DOHH2 (cell line): Measurements from ENCODE around the gene VSIG1.
A peak's percentile ranks its signal among the peaks of the same experiment; 100 is the strongest.

Source experiments
- H3F3A ChIP-seq: fragments of 200-600 bp; sonication (generic), shearing (Covaris generic); 2 replicates; pipeline ENCODE4 v1.6.0; 2016; ENCODE audit warnings: antibody characterized with exemption, mild to moderate bottlenecking; ENCODE audit not compliant: control insufficient read depth, insufficient read depth
- H3K27ac ChIP-seq: fragments of 200-600 bp; sonication (generic); 2 replicates; pipeline ENCODE4 v1.5.1; 2014; ENCODE audit warnings: low read depth, mild to moderate bottlenecking, low read length, moderate library complexity
- H3K27me3 ChIP-seq: fragments of 200-600 bp; sonication (generic); 2 replicates; pipeline ENCODE4 v1.6.1; 2014; ENCODE audit warnings: mild to moderate bottlenecking, low read length, mixed read lengths; ENCODE audit not compliant: control insufficient read depth
- H3K36me3 ChIP-seq: fragments of 200-600 bp; sonication (generic); 2 replicates; pipeline ENCODE4 v1.6.1; 2014; ENCODE audit warnings: mild to moderate bottlenecking, low read length, moderate library complexity, mixed read lengths; ENCODE audit not compliant: control insufficient read depth
- H3K4me1 ChIP-seq: fragments of 200-600 bp; sonication (generic); 2 replicates; pipeline ENCODE4 v1.6.1; 2014; ENCODE audit warnings: mild to moderate bottlenecking, low read length, mixed read lengths; ENCODE audit not compliant: control insufficient read depth
- H3K4me2 ChIP-seq: fragments of 200-600 bp; sonication (generic); 2 replicates; pipeline ENCODE4 v1.6.0; 2014; ENCODE audit warnings: mild to moderate bottlenecking, low read length, moderate library complexity
- H3K4me3 ChIP-seq: fragments of 200-600 bp; sonication (generic); 2 replicates; pipeline ENCODE4 v1.5.1; 2014; ENCODE audit warnings: mild to moderate bottlenecking, low read length, mixed read lengths
- H3K79me2 ChIP-seq: fragments of 200-600 bp; sonication (generic); 2 replicates; pipeline ENCODE4 v1.6.1; 2014; ENCODE audit warnings: mild to moderate bottlenecking, low read length, mixed read lengths; ENCODE audit not compliant: control insufficient read depth
- H3K9me2 ChIP-seq: fragments of 200-600 bp; sonication (generic); replicated peaks from 2 replicates; pipeline ENCODE4 v1.6.1; 2014; ENCODE audit warnings: mild to moderate bottlenecking, low read length, mixed read lengths; ENCODE audit not compliant: control insufficient read depth
- H3K9me3 ChIP-seq: fragments of 200-600 bp; sonication (generic); 2 replicates; pipeline ENCODE4 v1.6.1; 2014; ENCODE audit warnings: antibody characterized with exemption, low read length, mixed read lengths; ENCODE audit not compliant: control insufficient read depth, insufficient read depth
- H4K20me1 ChIP-seq: fragments of 200-600 bp; sonication (generic); 2 replicates; pipeline ENCODE4 v1.6.0; 2014; ENCODE audit warnings: low read depth, mild to moderate bottlenecking, antibody characterized with exemption, low read length, moderate library complexity; ENCODE audit not compliant: control insufficient read depth, insufficient read depth
- CTCF ChIP-seq: fragments of 200-600 bp; sonication (generic); IDR thresholded peaks from one replicate; pipeline ENCODE4 v1.5.1; 2014; ENCODE audit warnings: antibody characterized with exemption, mild to moderate bottlenecking, low read depth, low read length; ENCODE audit not compliant: poor library complexity, severe bottlenecking
- EZH2phosphoT487 ChIP-seq: fragments of 200-600 bp; sonication (generic); IDR thresholded peaks from 2 replicates; pipeline ENCODE4 v1.6.1; 2017; ENCODE audit warnings: borderline replicate concordance, mild to moderate bottlenecking, antibody characterized with exemption, low read length, moderate library complexity, mixed read lengths

Gene VSIG1

GRCh38 chrX:108020631-108021030 lies 24.2 kb upstream of the VSIG1 start:
- Histone ChIP-seq H3K9me2 (no peaks in the 10 kb centered on the region), H4K20me1 (no peaks in the 10 kb centered on the region), H3F3A (no peaks in the 10 kb centered on the region), H3K79me2 (no peaks in the 10 kb centered on the region), H3K4me2 (no peak overlapping the region), H3K4me3 (no peak overlapping the region), H3K9me3 (no peaks in the 10 kb centered on the region), H3K36me3 (no peaks in the 10 kb centered on the region), H3K27me3 (no peaks in the 10 kb centered on the region), H3K4me1 (no peaks in the 10 kb centered on the region), H3K27ac (no peak overlapping the region)
- peak; percentile 55 for TF ChIP-seq CTCF
- no peak for TF ChIP-seq EZH2phosphoT487

DNA sequence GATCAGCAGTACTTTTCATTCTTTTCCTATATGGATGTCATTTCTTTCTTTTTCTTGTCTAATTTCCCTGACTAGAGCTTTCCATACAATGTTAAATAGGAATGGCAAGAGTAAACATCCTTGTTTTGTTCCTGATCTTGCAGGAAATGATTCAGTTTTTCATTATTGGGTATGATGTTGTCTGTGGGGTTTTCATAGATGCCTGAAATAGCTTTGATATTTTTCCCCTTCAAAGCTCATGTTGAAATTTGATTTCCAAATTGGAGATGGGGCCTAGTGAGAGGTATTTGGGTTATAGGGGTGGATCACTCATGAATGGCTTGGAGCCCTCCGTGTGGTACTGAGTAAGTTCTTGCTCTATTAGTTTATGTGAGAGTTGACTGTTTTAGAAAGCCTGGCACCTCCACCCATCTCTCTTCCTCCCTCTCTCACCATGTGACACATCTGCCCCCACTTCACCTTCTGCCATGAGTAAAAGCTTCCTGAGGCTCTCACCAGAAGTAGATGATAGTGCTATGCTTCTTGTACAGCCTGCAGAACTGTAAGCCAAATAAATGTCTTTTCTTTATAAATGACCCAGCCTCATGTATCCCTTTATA lies 22.3 kb upstream of the VSIG1 start:
- no peak overlapping the region for H3K4me3 ChIP-seq
- no peaks in the 10 kb centered on the region; the same call in 1 of the 2 replicates for H3K27me3 ChIP-seq
- H3K4me1 ChIP-seq, result no peaks in the 10 kb centered on the region
- no peaks in the 10 kb centered on the region for H4K20me1 ChIP-seq
- no peaks in the 10 kb centered on the region for H3K36me3 ChIP-seq
- H3K9me3 ChIP-seq, result no peaks in the 10 kb centered on the region
- H3K9me2 ChIP-seq, result no peaks in the 10 kb centered on the region
- no peak overlapping the region for H3K27ac ChIP-seq
- no peaks in the 10 kb centered on the region for H3F3A ChIP-seq
- no peak for TF ChIP-seq CTCF
- no peak for TF ChIP-seq EZH2phosphoT487
- no peaks in the 10 kb centered on the region for H3K79me2 ChIP-seq
- H3K4me2 ChIP-seq, result no peak overlapping the region

GRCh38 chrX:108025376-108025775 lies 19.5 kb upstream of the VSIG1 start:
- Histone ChIP-seq H3K79me2 (no peaks in the 10 kb centered on the region), H3K4me3 (no peak overlapping the region), H3K36me3 (no peaks in the 10 kb centered on the region), H3K27ac (no peak overlapping the region), H3K4me2 (no peak overlapping the region), H3K9me3 (no peaks in the 10 kb centered on the region), H3K9me2 (no peaks in the 10 kb centered on the region), H4K20me1 (no peaks in the 10 kb centered on the region), H3K4me1 (0 out of 2 replicates have a peak, but pooled peaks cover 3% of the 10 kb centered on the region), H3K27me3 (no peaks in the 10 kb centered on the region; the same call in 1 of the 2 replicates), H3F3A (no peaks in the 10 kb centered on the region)
- no peak for TF ChIP-seq EZH2phosphoT487
- no peak for TF ChIP-seq CTCF
